ENCODE measurements around the gene TOMM20. TPM values are rescaled to one million over a fixed set of nuclear protein-coding genes. Genes with fewer than 3 reads are reported as not detected.

Gene TOMM20
- total and polyA plus RNA-seq, 2 experiments from 2014 or later: 138 to 159 TPM

- no peak overlapping the region for H3K4me2 ChIP-seq
- Mint-ChIP-seq H3K9me3 (no peaks in the 10 kb centered on the region), H3K27me3 (ENCODE audit: insufficient read depth, low read depth, poor library complexity) (peaks cover 5% of the 10 kb centered on the region), H3K4me3 (no peak overlapping the region), H3K4me1 (peaks cover 15% of the 10 kb centered on the region; the same call in 2 of the 3 replicates), H3K27ac (no peak overlapping the region), H3K36me3 (ENCODE audit: low read depth) (peaks cover 87% of the 10 kb centered on the region)
- H3F3A ChIP-seq (replicated peaks; ENCODE audit: low read depth): peaks cover 4% of the 10 kb centered on the region; the same call in 1 of the 2 replicates
- peaks cover 75% of the 10 kb centered on the region for H3K36me3 ChIP-seq (ENCODE audit: insufficient read depth)
- H3K9me2 ChIP-seq (ENCODE audit: insufficient read depth): no peaks in the 10 kb centered on the region
- peaks cover 66% of the 10 kb centered on the region for H4K20me1 ChIP-seq (replicated peaks; ENCODE audit: insufficient read depth)
- ATAC-seq (no peak), DNase-seq (ENCODE audit: low spot score) (no peak)
- no peak overlapping the region for H3K4me3 ChIP-seq
- H3K4me1 ChIP-seq (ENCODE audit: insufficient read depth): peaks cover 16% of the 10 kb centered on the region
- no peak overlapping the region for H3K27ac ChIP-seq (ENCODE audit: low read depth)
- peaks cover 100% of the 10 kb centered on the region for H3K79me2 ChIP-seq (replicated peaks; ENCODE audit: insufficient read depth)
- H3K27me3 ChIP-seq (ENCODE audit: insufficient read depth): no peaks in the 10 kb centered on the region
- TF ChIP-seq ZNF331 (CRISPR knock-in tag; IDR thresholded peaks at IDR 0.05; ENCODE audit: low read depth) (no peak), POLR2AphosphoS5 (IDR thresholded peaks at IDR 0.05; ENCODE audit: low read depth) (no peak), ZNF114 (CRISPR knock-in tag; IDR thresholded peaks at IDR 0.05) (no peak), REST (IDR thresholded peaks at IDR 0.05; ENCODE audit: unreplicated experiment) (no peak), NANOG (IDR thresholded peaks at IDR 0.05; ENCODE audit: borderline replicate concordance) (no peak), ZNF462 (CRISPR knock-in tag; IDR thresholded peaks at IDR 0.05) (no peak), EZH2 (IDR thresholded peaks at IDR 0.05; ENCODE audit: low read depth, unreplicated experiment) (no peak), EZH2phosphoT487 (IDR thresholded peaks at IDR 0.05; ENCODE audit: unreplicated experiment) (no peak), JUNB (IDR thresholded peaks at IDR 0.05; ENCODE audit: unreplicated experiment) (no peak), CREB1 (CRISPR knock-in tag; IDR thresholded peaks at IDR 0.05; ENCODE audit: low read depth) (no peak), ETS1 (IDR thresholded peaks at IDR 0.05) (no peak), CTCF (conservative IDR thresholded peaks at IDR 0.05; ENCODE audit: low read depth in 2 of 2) (no peak), STAT1 (IDR thresholded peaks at IDR 0.05; ENCODE audit: unreplicated experiment) (no peak)
- H2AFZ ChIP-seq: no peak overlapping the region
Measured at GRCh38 chr1:235122348-235122747, 6.3 kb downstream of the TOMM20 start.
